Activated naive CD4-positive, alpha-beta T cell treated with anti-CD3 and anti-CD28 coated beads, Interleukin-2, amount 50 U/mL, for 16 hours (primary cell): ENCODE data around the gene LRRC73.
"Not testable (repeated sequence)": the region's sequence is repeated elsewhere in the genome, so short reads cannot be mapped to it uniquely, and the experiment has no call there.

Experiments
- DNase-seq: peaks from one replicate; pipeline ENCODE4 v3.0.0-alpha.2; 2020

LRRC73 gene

GRCh38 chr6:43491750-43492661 lies 18.1 kb downstream of the LRRC73 start:
- no peak for DNase-seq

- no peak for DNase-seq
These were observed 19.6 kb downstream of the LRRC73 start for GRCh38 chr6:43490523-43490939.

- DNase-seq = no peak
These were observed 20.7 kb downstream of the LRRC73 start for GRCh38 chr6:43489277-43490072.

- no peak for DNase-seq
These were observed 21.4 kb downstream of the LRRC73 start for GRCh38 chr6:43488667-43489276.

GRCh38 chr6:43481591-43482236 lies 28.4 kb downstream of the LRRC73 start:
- no peak for DNase-seq

- no peak for DNase-seq
These were observed 29.1 kb downstream of the LRRC73 start for GRCh38 chr6:43481075-43481474.

GRCh38 chr6:43478008-43478372 lies 32.2 kb downstream of the LRRC73 start:
- no peak for DNase-seq

GRCh38 chr6:43477235-43478007 lies 32.7 kb downstream of the LRRC73 start, which contains the start of gene TJAP1:
TSS of gene TJAP1 (plus strand) at chr6:43477570. CDS start at chr6:43499002, 21,432 bp downstream.
- DNase-seq = peak; percentile 98

GRCh38 chr6:43476746-43477145 lies 33.4 kb downstream of the LRRC73 start:
- no peak for DNase-seq

- DNase-seq = no peak
These were observed 34.6 kb downstream of the LRRC73 start for GRCh38 chr6:43475516-43475915.

GRCh38 chr6:43472515-43472914 lies 37.6 kb downstream of the LRRC73 start:
- no peak for DNase-seq

- no peak for DNase-seq
These were observed 38.7 kb downstream of the LRRC73 start for GRCh38 chr6:43471399-43471798.

- DNase-seq = no peak
These were observed 40.2 kb downstream of the LRRC73 start for GRCh38 chr6:43469947-43470346.

- DNase-seq = no peak
These were observed 41.1 kb downstream of the LRRC73 start for GRCh38 chr6:43468748-43469681.

GRCh38 chr6:43468240-43468639 lies 41.9 kb downstream of the LRRC73 start:
- DNase-seq = no peak

GRCh38 chr6:43467752-43468151 lies 42.4 kb downstream of the LRRC73 start:
- no peak for DNase-seq

GRCh38 chr6:43467265-43467664 lies 42.9 kb downstream of the LRRC73 start:
- DNase-seq = not testable (repeated sequence)

GRCh38 chr6:43465948-43466347 lies 44.2 kb downstream of the LRRC73 start:
- DNase-seq = no peak

GRCh38 chr6:43464337-43464736 lies 45.8 kb downstream of the LRRC73 start:
- DNase-seq = no peak

- no peak for DNase-seq
These were observed 48.2 kb downstream of the LRRC73 start for GRCh38 chr6:43461936-43462335.

GRCh38 chr6:43460032-43460431 lies 50.1 kb downstream of the LRRC73 start:
- no peak for DNase-seq
